Measurements from ENCODE around the gene TKT. TPM values are rescaled to one million over a fixed set of nuclear protein-coding genes. Genes with fewer than 3 reads are reported as not detected.

TKT gene
- total RNA-seq, 3 donors from 2014 or later (not counting 1 experiment from before 2014, with no cell fraction given), result 82.9 to 126 (median 107) TPM

GRCh38 chr3:53182764-53183355 lies 73.0 kb downstream of the TKT start:
- Histone ChIP-seq H3K27ac (ENCODE audit: low read length) (no peak overlapping the region), H3K4me1 (ENCODE audit: control insufficient read depth, insufficient read depth, low read length) (peaks cover 32% of the 10 kb centered on the region), H3K4me3 (ENCODE audit: low read length) (no peak overlapping the region), H3K27me3 (ENCODE audit: control insufficient read depth, insufficient read depth, low read length) (no peaks in the 10 kb centered on the region), H3K9me3 (ENCODE audit: control insufficient read depth, insufficient read depth, low read length) (no peaks in the 10 kb centered on the region), H3K36me3 (ENCODE audit: control insufficient read depth, insufficient read depth, low read length) (peaks cover 81% of the 10 kb centered on the region)
- Mint-ChIP-seq H3K9me3 (no peaks in the 10 kb centered on the region), H3K4me1 (no peaks in the 10 kb centered on the region), H3K4me3 (no peak overlapping the region), H3K36me3 (no peaks in the 10 kb centered on the region), H3K27me3 (ENCODE audit: low read depth in 2 of 2) (no peaks in the 10 kb centered on the region), H3K27ac (no peak overlapping the region)
- 95% methylated on average over 19 of the region's 20 CpGs for WGBS (ENCODE audit: insufficient coverage)
- ATAC-seq (no peak), DNase-seq (no peak)
- no peak for TF ChIP-seq CTCF (IDR thresholded peaks at IDR 0.05)
- intact Hi-C loops (cut with micrococcal nuclease), result no loop called here

- no peak for DNase-seq
- Mint-ChIP-seq H3K36me3 (no peaks in the 10 kb centered on the region), H3K4me3 (no peak overlapping the region), H3K9me3 (no peaks in the 10 kb centered on the region), H3K27me3 (ENCODE audit: low read depth in 2 of 2) (no peaks in the 10 kb centered on the region), H3K27ac (no peak overlapping the region), H3K4me1 (no peaks in the 10 kb centered on the region)
- TF ChIP-seq CTCF (IDR thresholded peaks at IDR 0.05), result no peak
- 93% methylated on average over 11 of the region's 11 CpGs for WGBS (ENCODE audit: insufficient coverage)
- Histone ChIP-seq H3K4me3 (ENCODE audit: low read length) (no peak overlapping the region), H3K27me3 (ENCODE audit: control insufficient read depth, insufficient read depth, low read length) (no peaks in the 10 kb centered on the region), H3K9me3 (ENCODE audit: control insufficient read depth, insufficient read depth, low read length) (no peaks in the 10 kb centered on the region), H3K4me1 (ENCODE audit: control insufficient read depth, insufficient read depth, low read length) (peaks cover 32% of the 10 kb centered on the region), H3K27ac (ENCODE audit: low read length) (no peak overlapping the region), H3K36me3 (ENCODE audit: control insufficient read depth, insufficient read depth, low read length) (peaks cover 69% of the 10 kb centered on the region)
- no peak for ATAC-seq
- intact Hi-C loops (cut with micrococcal nuclease), result no loop called here
Observed at GRCh38 chr3:53181528-53181927, 74.3 kb downstream of the TKT start.

- ATAC-seq (peak in 1 of 3 donors; percentile 6), DNase-seq (no peak)
- no peak overlapping the region for H3K4me3 Mint-ChIP-seq
- no peak overlapping the region for H3K4me3 ChIP-seq (ENCODE audit: low read length)
- TF ChIP-seq CTCF (IDR thresholded peaks at IDR 0.05), result no peak
- no peaks in the 10 kb centered on the region for H3K36me3 Mint-ChIP-seq
- intact Hi-C loops (cut with micrococcal nuclease), result no loop called here
- peaks cover 32% of the 10 kb centered on the region for H3K4me1 ChIP-seq (ENCODE audit: control insufficient read depth, insufficient read depth, low read length)
- H3K9me3 Mint-ChIP-seq, result no peaks in the 10 kb centered on the region
- no peaks in the 10 kb centered on the region for H3K27me3 Mint-ChIP-seq (ENCODE audit: low read depth in 2 of 2)
- H3K4me1 Mint-ChIP-seq, result peaks cover 0 to 3% of the 10 kb centered on the region in 2 donors
- no peak overlapping the region for H3K27ac Mint-ChIP-seq
- WGBS (ENCODE audit: insufficient coverage), result 67% methylated on average over 4 of the region's 4 CpGs
- no peak overlapping the region for H3K27ac ChIP-seq (ENCODE audit: low read length)
- H3K27me3 ChIP-seq (ENCODE audit: control insufficient read depth, insufficient read depth, low read length), result no peaks in the 10 kb centered on the region
- no peaks in the 10 kb centered on the region for H3K9me3 ChIP-seq (ENCODE audit: control insufficient read depth, insufficient read depth, low read length)
- H3K36me3 ChIP-seq (ENCODE audit: control insufficient read depth, insufficient read depth, low read length), result peaks cover 63% of the 10 kb centered on the region
Observed at GRCh38 chr3:53181024-53181371, 74.8 kb downstream of the TKT start.
